PC-3 (cell line): ENCODE results near the gene NFE2L1.

ENCODE experiments used
- CTCF ChIP-seq: fragments of 300-600 bp; sonication (generic); conservative IDR thresholded peaks from 2 replicates; pipeline ENCODE4 v1.5.1; 2017; ENCODE audit warnings: antibody characterized with exemption, low read depth, mild to moderate bottlenecking, low read length
- EZH2phosphoT487 ChIP-seq: fragments of 300-600 bp; sonication (generic); IDR thresholded peaks from 2 replicates; pipeline ENCODE4 v1.6.1; 2018; ENCODE audit warnings: mild to moderate bottlenecking, antibody characterized with exemption, low read length, borderline replicate concordance

GRCh38 chr17:48002266-48002915 is 45.8 kb upstream of the NFE2L1 start:
- TF ChIP-seq CTCF = no peak
- no peak for TF ChIP-seq EZH2phosphoT487
